Esophagus squamous epithelium (tissue), 5 donors: ENCODE measurements around the gene ZNF296. TPM values are rescaled to one million over a fixed set of nuclear protein-coding genes. Genes with fewer than 3 reads are reported as not detected.

Experiments used
- DNase-seq: peaks from one replicate; lab custom pipeline; 2025; lab: John Stamatoyannopoulos, UW
- H3K27ac ChIP-seq, 4 donors: fragments of 200-600 bp; sonication (generic); one replicate each; pipeline ENCODE4 v1.5.1; 2016 to 2019; ENCODE audit warnings: mild to moderate bottlenecking in 1 of 4
- H3K27me3 ChIP-seq, 4 donors: fragments of 200-600 bp; sonication (generic); 1 replicate in 3 of 4; 2 replicates in 1 of 4; pipeline versions ENCODE4 v1.5.1 to v1.6.0; 2017 to 2021; ENCODE audit warnings: antibody characterized with exemption in 1 of 4
- H3K36me3 ChIP-seq, 3 donors: fragments of 200-600 bp; sonication (generic); one replicate each; pipeline ENCODE4 v1.5.1; 2016 to 2019
- H3K4me1 ChIP-seq, 3 donors: fragments of 200-600 bp; sonication (generic); one replicate each; pipeline ENCODE4 v1.5.1; 2017 to 2019
- H3K4me3 ChIP-seq, 4 donors: fragments of 200-600 bp; sonication (generic); 1 replicate in 3 of 4; 2 replicates in 1 of 4; pipeline ENCODE4 v1.5.1; 2016 to 2019; ENCODE audit warnings: mild to moderate bottlenecking in 2 of 4, moderate library complexity in 1 of 4
- H3K9me3 ChIP-seq, 3 donors: fragments of 200-600 bp; sonication (generic); one replicate each; pipeline ENCODE4 v1.5.1; 2016 to 2019
- CTCF ChIP-seq, 6 experiments: fragments of 450-650 bp in 4 of 6; fragments of 200-600 bp in 2 of 6; sonication (generic) in 2 of 6; IDR thresholded peaks; one replicate each; pipeline ENCODE4 v1.5.1; 2016 to 2019; ENCODE audit warnings: antibody characterized with exemption in 6 of 6, mild to moderate bottlenecking in 4 of 6, moderate library complexity in 4 of 6
- POLR2A ChIP-seq, 4 donors: fragments of 450-650 bp; IDR thresholded peaks; one replicate each; pipeline ENCODE4 v1.6.1; 2017; ENCODE audit warnings: antibody characterized with exemption in 4 of 4, mild to moderate bottlenecking in 4 of 4, moderate library complexity in 3 of 4
- WGBS, 2 donors: methylation state at CpG; one replicate each; pipeline ENCODE4 v1.1.5; 2018; 5-methylcytosine and 5-hydroxymethylcytosine counted together
- intact Hi-C: fragments of 100-400 bp; cut with DNase I; formaldehyde crosslinking; loops from one replicate; pipeline ENCODE4 v1.15.0; 2022
- total RNA-seq, 4 donors: library from RNA; depleted of rRNA; stranded (reverse); fragments of >200 nt; gene quantifications; one replicate each; pipeline ENCODE4 v1.1.0, GENCODE V29; 2016
- donor health status: DM: yes; HTN: yes; CAD: no.

ZNF296 gene
- total RNA-seq, 4 donors from 2014 or later = 4.0 to 17.7 (median 4.5) TPM

DNA sequence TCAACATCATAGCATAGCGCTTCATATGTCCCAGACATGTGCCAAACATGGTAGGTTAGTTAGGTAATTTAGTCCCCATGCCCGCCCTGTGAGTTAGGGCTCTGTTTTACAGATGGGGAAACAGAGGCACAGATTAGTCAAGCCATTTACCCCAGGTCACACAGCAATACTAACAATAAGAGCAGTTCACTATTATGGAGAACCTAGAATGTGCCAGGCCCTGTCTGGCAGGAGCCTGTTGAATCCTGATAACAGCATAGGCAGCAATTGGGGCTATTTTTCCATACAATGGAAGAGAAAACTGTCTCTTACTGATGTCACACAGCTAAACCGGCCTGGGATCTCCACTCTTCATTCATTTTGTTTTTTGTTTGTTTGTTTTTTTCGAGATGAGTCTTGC lies 10.2 kb upstream of the ZNF296 start:
- Histone ChIP-seq H3K4me3 (no peak overlapping the region), H3K27me3 (no peaks in the 10 kb centered on the region), H3K4me1 (peaks cover 4 to 24% (median 8%) of the 10 kb centered on the region in 3 donors), H3K9me3 (no peaks in the 10 kb centered on the region), H3K27ac (no peak overlapping the region), H3K36me3 (peaks cover 6 to 91% (median 17%) of the 10 kb centered on the region in 3 donors)
- WGBS, 2 donors = 84 to 96% methylated on average over 4 of the region's 4 CpGs
- DNase-seq = no peak
- intact Hi-C loops = no loop called here
- TF ChIP-seq CTCF (IDR thresholded peaks at IDR 0.05) (no peak), POLR2A (IDR thresholded peaks at IDR 0.05) (no peak)

- Histone ChIP-seq H3K4me1 (peaks cover 18 to 33% (median 20%) of the 10 kb centered on the region in 3 donors), H3K27ac (no peak overlapping the region), H3K9me3 (no peaks in the 10 kb centered on the region), H3K36me3 (peaks cover 6 to 61% (median 8%) of the 10 kb centered on the region in 3 donors), H3K27me3 (no peaks in the 10 kb centered on the region), H3K4me3 (no peak overlapping the region)
- TF ChIP-seq CTCF (IDR thresholded peaks at IDR 0.05) (no peak), POLR2A (IDR thresholded peaks at IDR 0.05) (no peak)
- no peak for DNase-seq
- WGBS, 2 donors = 89 to 95% methylated on average over 5 of the region's 5 CpGs
- intact Hi-C loops = no loop called here
Measured at GRCh38 chr19:45082170-45082569, 5.9 kb upstream of the ZNF296 start.

GRCh38 chr19:45079911-45080370 lies 3.7 kb upstream of the ZNF296 start:
- Histone ChIP-seq H3K4me1 (peaks cover 30 to 55% (median 33%) of the 10 kb centered on the region in 3 donors), H3K4me3 (peak overlapping the region; percentile 54 to 92 (median 63)), H3K27me3 (no peaks in the 10 kb centered on the region), H3K9me3 (no peaks in the 10 kb centered on the region), H3K27ac (peak overlapping the region; percentile 67 to 83 (median 80)), H3K36me3 (peaks cover 6 to 40% (median 8%) of the 10 kb centered on the region in 3 donors)
- no peak for DNase-seq
- TF ChIP-seq POLR2A (IDR thresholded peaks at IDR 0.05) (no peak), CTCF (IDR thresholded peaks at IDR 0.05) (no peak)
- WGBS, 2 donors = 8 to 15% methylated on average over 2 to 5 of the region's 6 CpGs
- intact Hi-C loops = no loop called here

GRCh38 chr19:45079063-45079910 lies 3.0 kb upstream of the ZNF296 start, which contains the start of gene GEMIN7:
GEMIN7 (plus strand) TSS chr19:45079260; CDS start chr19:45090115, 10,855 bp downstream.
- Histone ChIP-seq H3K27ac (peak within 1 kb of the TSS; percentile 67 to 83 (median 80)), H3K9me3 (no peaks in the 10 kb centered on the region), H3K27me3 (no peaks in the 10 kb centered on the region), H3K4me1 (peaks cover 36 to 62% (median 38%) of the 10 kb centered on the region in 3 donors), H3K4me3 (peak within 1 kb of the TSS; percentile 54 to 92 (median 63)), H3K36me3 (peaks cover 6 to 34% (median 8%) of the 10 kb centered on the region in 3 donors)
- peak in 4 of 6 experiments; percentile 14 to 41 (median 20) for TF ChIP-seq CTCF (IDR thresholded peaks at IDR 0.05)
- TF ChIP-seq POLR2A (IDR thresholded peaks at IDR 0.05) = peak in 2 of 4 donors; percentile 28 to 30
- intact Hi-C loops = no loop called here
- DNase-seq = no peak
- whole genome bisulfite sequencing, 2 donors = 0 to 1% methylated on average over 20 to 28 of the region's 61 CpGs
